HCT116 (cell line): ENCODE data around the gene FBXL19. TPM values are rescaled to one million over a fixed set of nuclear protein-coding genes. Genes with fewer than 3 reads are reported as not detected.

Experiments used
- ATAC-seq: fragments of 200-7000 bp; cut with Tn5 transposase; 2 replicates; pipeline ENCODE4 v1.9.1; 2020; ENCODE audit warnings: mild to moderate bottlenecking, moderate library complexity
- BruUV-seq: library from RNA; stranded (reverse); fragments of 400-500 nt; replicated peaks from 2 replicates; lab custom pipeline; 2021; lab: Mats Ljungman, UMichigan
- CTCF ChIA-PET: fragments of 300-600 bp; sonication (Branson Sonifier 250); formaldehyde crosslinking; loops from one replicate; lab custom pipeline; 2021; ENCODE audit warnings: antibody characterized with exemption; lab: Charles Lee
- POLR2A ChIA-PET: fragments of 300-600, 350-600 bp; sonication (Branson Sonifier 250); formaldehyde crosslinking; loops from one replicate; lab custom pipeline; 2021; ENCODE audit warnings: antibody characterized with exemption; lab: Charles Lee
- RAD21 ChIA-PET, 2 experiments: fragments of 300-600 bp; sonication (Branson Sonifier 250); formaldehyde crosslinking; loops; one replicate each; lab custom pipeline; 2023; ENCODE audit warnings: low total read pairs in 2 of 2; ENCODE audit not compliant: uncharacterized antibody in 2 of 2, unreplicated experiment in 2 of 2, low non-redundant PET in 1 of 2; lab: Charles Lee
- DNase-seq: peaks from one replicate; pipeline ENCODE4 v3.0.0-alpha.2; 2010; ENCODE audit warnings: low read depth, low spot score
- H2AFZ ChIP-seq: fragments of 200-600 bp; shearing (Covaris generic), sonication (generic); 2 replicates; pipeline ENCODE4 v1.6.1; 2017; ENCODE audit warnings: low read depth, mixed run types, mixed read lengths, antibody characterized with exemption, low read length; ENCODE audit not compliant: poor library complexity, severe bottlenecking
- H3K27ac ChIP-seq: 2 replicates; pipeline ENCODE4 v1.5.1; 2012; ENCODE audit warnings: low read depth, low read length
- H3K27me3 ChIP-seq: fragments of 200-600 bp; sonication (generic); 2 replicates; pipeline ENCODE4 v1.6.1; 2016; ENCODE audit warnings: mixed run types, low read length, mixed read lengths; ENCODE audit not compliant: insufficient read depth
- H3K36me3 ChIP-seq, 2 experiments: fragments of 200-500 bp in 1 of 2; fragments of 200-600 bp in 1 of 2; sonication (Bioruptor generic) in 1 of 2; sonication (generic) in 1 of 2; 2 replicates each; pipeline versions ENCODE4 v1.5.1 to v1.6.1; 2014 to 2016; ENCODE audit warnings: low read length in 2 of 2, inconsistent platforms in 1 of 2, mixed read lengths in 1 of 2, mixed run types in 1 of 2; ENCODE audit not compliant: insufficient read depth in 2 of 2, control insufficient read depth in 1 of 2
- H3K4me1 ChIP-seq, 2 experiments: fragments of 200-600 bp in 1 of 2; sonication (generic) in 1 of 2; 2 replicates each; pipeline versions ENCODE4 v1.5.1 to v1.6.1; 2012 to 2017; ENCODE audit warnings: low read length in 2 of 2, inconsistent platforms in 1 of 2, mild to moderate bottlenecking in 1 of 2, mixed read lengths in 1 of 2, mixed run types in 1 of 2, moderate library complexity in 1 of 2; ENCODE audit not compliant: insufficient read depth in 2 of 2, control insufficient read depth in 1 of 2
- H3K4me2 ChIP-seq: fragments of 200-600 bp; sonication (generic); 2 replicates; pipeline ENCODE4 v1.6.1; 2017; ENCODE audit warnings: mixed run types, low read length, mixed read lengths
- H3K4me3 ChIP-seq, 2 experiments: fragments of 200-600 bp in 1 of 2; sonication (generic) in 1 of 2; replicated peaks in 1 of 2; 2 replicates each; pipeline ENCODE4 v1.5.1; 2011 to 2016; ENCODE audit warnings: low read length in 2 of 2, control low read depth in 1 of 2, low read depth in 1 of 2, mild to moderate bottlenecking in 1 of 2, mixed read lengths in 1 of 2, mixed run types in 1 of 2
- H3K79me2 ChIP-seq: fragments of 200-600 bp; sonication (generic); 2 replicates; pipeline ENCODE4 v1.6.1; 2017; ENCODE audit warnings: mild to moderate bottlenecking, mixed run types, low read length, moderate library complexity, mixed read lengths; ENCODE audit not compliant: insufficient read depth
- H3K9ac ChIP-seq: fragments of 200-600 bp; sonication (generic); 2 replicates; pipeline ENCODE4 v1.6.1; 2016; ENCODE audit warnings: low read length, mixed read lengths
- H3K9me2 ChIP-seq: fragments of 200-600 bp; sonication (generic), shearing (Covaris generic); 2 replicates; pipeline ENCODE4 v1.6.1; 2017; ENCODE audit warnings: mixed run types, mild to moderate bottlenecking, moderate library complexity; ENCODE audit not compliant: insufficient read depth
- H3K9me3 ChIP-seq, 2 experiments: fragments of 200-500 bp in 1 of 2; fragments of 200-600 bp in 1 of 2; sonication (Bioruptor generic) in 1 of 2; sonication (generic) in 1 of 2; 2 replicates each; pipeline ENCODE4 v1.6.1; 2014 to 2017; ENCODE audit warnings: low read length in 2 of 2, mixed read lengths in 2 of 2, inconsistent platforms in 1 of 2, low read depth in 1 of 2, mild to moderate bottlenecking in 1 of 2, mixed run types in 1 of 2, moderate library complexity in 1 of 2; ENCODE audit not compliant: control insufficient read depth in 1 of 2, insufficient read depth in 1 of 2
- H4K20me1 ChIP-seq: fragments of 200-600 bp; sonication (generic), shearing (Covaris generic); 2 replicates; pipeline ENCODE4 v1.6.1; 2017; ENCODE audit warnings: mixed run types, mild to moderate bottlenecking, moderate library complexity; ENCODE audit not compliant: insufficient read depth
- CBX3 ChIP-seq: IDR thresholded peaks from 2 replicates; pipeline ENCODE4 v1.6.1; 2012; ENCODE audit warnings: low read depth
- FOSL1 ChIP-seq: IDR thresholded peaks from 2 replicates; pipeline ENCODE4 v1.6.1; 2012; ENCODE audit warnings: low read depth
- TCF7L2 ChIP-seq: IDR thresholded peaks from 2 replicates; pipeline ENCODE4 v1.7.0; 2011; ENCODE audit warnings: borderline replicate concordance, inconsistent platforms; ENCODE audit not compliant: insufficient read depth, insufficient read length; ENCODE audit errors: extremely low read depth
- intact Hi-C: fragments of 100-400 bp; cut with micrococcal nuclease; formaldehyde crosslinking; loops from 2 replicates; pipeline ENCODE4 v1.10.0; 2022
- microRNA counts: library from miRNA; unstranded; fragments of <30 nt; microRNA quantifications from one replicate; lab custom pipeline; 2015
- microRNA-seq: library from miRNA; unstranded; fragments of <30 nt; microRNA quantifications from one replicate; pipeline ENCODE4, GENCODE V29; 2016; ENCODE audit warnings: borderline number of aligned reads
- total RNA-seq: library from RNA; stranded (reverse); gene quantifications from one replicate; pipeline ENCODE4 v1.2.1, GENCODE V29; 2021; ENCODE audit not compliant: unreplicated experiment

Gene FBXL19
- total RNA-seq, 1 experiment from 2014 or later = 45.2 TPM

DNA sequence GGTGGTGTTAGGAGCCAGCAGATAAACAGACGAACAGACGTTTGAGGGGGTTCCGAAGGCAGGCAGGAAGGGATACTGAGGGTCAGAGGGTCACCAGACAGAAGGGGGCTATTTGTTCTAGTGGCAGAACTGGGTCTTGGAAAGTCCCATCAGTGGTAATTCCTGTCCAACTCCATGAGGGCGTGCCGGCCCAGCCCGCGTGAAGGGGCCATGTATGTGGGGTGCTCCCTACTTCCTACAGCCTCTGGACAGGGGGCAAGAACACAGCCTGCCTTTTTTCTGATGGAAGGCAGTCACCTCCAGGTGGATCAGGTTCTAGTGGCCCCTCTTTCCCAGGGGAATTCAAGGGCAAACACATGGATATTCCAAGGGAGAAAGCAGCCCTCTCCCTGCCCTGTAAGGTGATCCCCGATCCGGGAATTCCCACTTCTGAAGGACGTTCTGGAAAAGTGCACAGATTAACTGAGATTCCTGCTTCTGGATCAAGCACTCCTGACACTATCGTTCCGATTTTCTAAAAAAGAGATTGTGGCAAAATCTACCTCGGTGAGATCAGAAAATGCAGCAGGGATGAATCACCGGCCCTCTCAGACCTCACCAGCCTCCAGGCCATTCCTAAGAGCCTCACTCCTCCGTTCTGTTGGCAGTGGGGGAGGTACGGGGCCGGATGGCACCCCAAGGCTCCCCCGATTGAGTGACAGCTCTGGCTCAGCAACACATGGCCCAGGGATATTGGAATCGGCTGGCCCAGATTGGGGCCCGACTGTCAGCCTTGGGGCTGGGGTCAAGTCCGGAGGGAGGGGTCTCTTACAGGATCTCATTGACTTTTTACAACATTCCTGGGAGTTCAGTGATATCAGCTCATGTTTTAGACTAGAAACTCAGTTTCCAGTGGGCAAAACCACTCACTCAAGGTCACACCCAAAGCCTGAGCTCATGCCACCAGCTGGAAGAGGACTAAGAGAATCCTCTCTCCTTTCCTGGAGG lies 74.6 kb downstream of the FBXL19 start:
- H3K4me3 ChIP-seq = peak overlapping the region; percentile 72 to 83
- CTCF ChIA-PET = interaction anchor here (1.5 to 1.7 kb wide), 2 partner anchors 12 to 13 kb away, joined by 5 to 12 read pairs; partner anchors contain the start of gene HSD3B7
- peaks cover 22 to 44% of the 10 kb centered on the region in 2 experiments for H3K4me1 ChIP-seq
- H3K36me3 ChIP-seq = no peaks in the 10 kb centered on the region
- intact Hi-C loops = loop anchor here (5.0 kb wide), 2 partner anchors 74 to 94 kb away; partner anchors contain the start of genes VKORC1, ZNF646 and ZNF668
- H3K79me2 ChIP-seq = no peaks in the 10 kb centered on the region
- H3K4me2 ChIP-seq = peak overlapping the region; percentile 99
- no peaks in the 10 kb centered on the region for H3K9me3 ChIP-seq
- ATAC-seq (peak; percentile 48), DNase-seq (peak; percentile 21)
- no TSS peak for BruUV-seq
- H3K27ac ChIP-seq = peak overlapping the region; percentile 72
- POLR2A ChIA-PET = interaction anchor here (0.9 to 1.4 kb wide), 2 partner anchors 76 to 120 kb away, joined by 3 to 4 read pairs; partner anchors contain the start of genes KAT8, ZNF646 and ZNF668
- peak; percentile 36 for TF ChIP-seq TCF7L2
- TF ChIP-seq FOSL1 = peak; percentile 32; the same call in 1 of the 2 replicates
- no peak for TF ChIP-seq CBX3
- H3K9me2 ChIP-seq = no peaks in the 10 kb centered on the region
- no peaks in the 10 kb centered on the region for H4K20me1 ChIP-seq
- RAD21 ChIA-PET = interaction anchor here in 1 of 2 experiments (0.8 kb wide), 1 partner anchor 144 kb away, joined by 3 read pairs; no protein-coding TSS in a partner anchor
- H2AFZ ChIP-seq = peak overlapping the region; percentile 92
- peak overlapping the region; percentile 54 for H3K9ac ChIP-seq
- H3K27me3 ChIP-seq = no peaks in the 10 kb centered on the region

MicroRNAs encoded within 50 kb of the gene (microRNA counts, 767-probe panel; counts per million panel counts)
- microRNA hsa-miR-762 (lab: Ali Mortazavi, UCI) = not detected

Small RNA genes within 50 kb of the gene (microRNA-seq; reads per million reads assigned to microRNA genes)
- gene MIR4519 (not detected), gene MIR762 (not detected)

Other genes starting within 250 kb of the FBXL19 start
- 59.6 TPM for gene SRCAP, start 224.4 kb upstream of the FBXL19 start, total RNA-seq
- gene PHKG2, start 175.1 kb upstream of the FBXL19 start, total RNA-seq = 32.6 TPM
- gene CFAP119, start 161.5 kb upstream of the FBXL19 start, total RNA-seq = 12.6 TPM
- 90.3 TPM for gene RNF40, start 161.2 kb upstream of the FBXL19 start, total RNA-seq
- 18.4 TPM for gene ZNF629, start 136.4 kb upstream of the FBXL19 start, total RNA-seq
- gene BCL7C, start 29.5 kb upstream of the FBXL19 start, total RNA-seq = 44.9 TPM
- 1.4 TPM for gene CTF1, start 27.0 kb upstream of the FBXL19 start, total RNA-seq
- gene ORAI3, start 25.5 kb downstream of the FBXL19 start, total RNA-seq = 9.0 TPM
- gene SETD1A, start 34.2 kb downstream of the FBXL19 start, total RNA-seq = 26.9 TPM
- 8.6 TPM for gene HSD3B7, start 61.6 kb downstream of the FBXL19 start, total RNA-seq
- gene STX1B, start 87.1 kb downstream of the FBXL19 start, total RNA-seq = 1.6 TPM
- gene STX4, start 110.0 kb downstream of the FBXL19 start, total RNA-seq = 26.0 TPM
- gene ZNF668, start 150.7 kb downstream of the FBXL19 start, total RNA-seq = 16.8 TPM
- 17.7 TPM for gene ZNF646, start 150.8 kb downstream of the FBXL19 start, total RNA-seq
- gene PRSS53, start 165.4 kb downstream of the FBXL19 start, total RNA-seq = 11.6 TPM
- 83.8 TPM for gene VKORC1, start 171.2 kb downstream of the FBXL19 start, total RNA-seq
- gene BCKDK, start 184.8 kb downstream of the FBXL19 start, total RNA-seq = 60.7 TPM
- 44.9 TPM for gene KAT8, start 194.1 kb downstream of the FBXL19 start, total RNA-seq
- 42.6 TPM for gene PRSS8, start 212.2 kb downstream of the FBXL19 start, total RNA-seq
- gene PRSS36, start 226.5 kb downstream of the FBXL19 start, total RNA-seq = not detected